Measurements from ENCODE around the gene PDC. TPM values are rescaled to one million over a fixed set of nuclear protein-coding genes. Genes with fewer than 3 reads are reported as not detected.

PDC gene
- total RNA-seq, 4 donors from 2014 or later, result not detected

DNA sequence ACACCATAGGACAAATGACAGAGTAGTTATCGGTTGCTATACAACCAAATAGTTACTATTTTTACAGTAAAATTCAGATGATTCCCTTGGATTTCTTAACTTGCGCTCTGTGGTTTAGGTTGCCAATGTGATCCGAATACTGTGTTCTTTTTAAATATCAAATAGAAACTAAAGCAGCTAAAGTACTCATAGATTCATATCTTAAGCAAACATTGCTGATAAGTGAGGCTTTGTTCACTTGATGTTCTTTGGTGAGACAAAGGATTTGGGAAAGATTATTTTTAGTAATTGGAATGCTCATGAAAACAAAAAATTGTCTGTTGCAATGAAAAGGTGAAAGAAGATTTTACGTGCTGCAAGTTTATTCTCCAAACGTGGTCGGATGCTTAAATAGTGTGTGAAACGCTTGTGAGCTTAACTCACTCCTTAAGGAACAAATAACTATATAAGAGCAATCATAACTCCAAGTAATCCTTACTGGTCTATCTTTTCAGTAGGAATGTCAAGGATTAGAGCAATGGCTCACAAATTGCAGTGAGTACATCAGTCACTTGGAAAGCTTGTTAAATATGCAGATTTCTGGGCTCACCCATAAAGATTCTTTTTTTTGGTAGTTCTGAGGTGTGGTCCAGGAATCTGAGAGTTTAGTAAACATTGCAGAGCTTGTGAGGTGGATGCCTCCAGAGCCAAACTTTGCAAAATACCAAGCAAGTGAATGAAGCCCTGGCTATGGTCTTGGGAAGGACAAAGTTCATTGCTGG, 31.8 kb upstream of the PDC start:
- DNase-seq, result no peak
- intact Hi-C loops (cut with DNase I), result no loop called here
- Histone ChIP-seq H3K36me3 (no peaks in the 10 kb centered on the region), H3K4me1 (no peaks in the 10 kb centered on the region), H3K4me3 (no peak overlapping the region), H3K9me3 (no peaks in the 10 kb centered on the region), H3K27ac (no peak overlapping the region), H3K27me3 (no peaks in the 10 kb centered on the region)
- 67 to 81% methylated on average over 7 of the region's 7 CpGs for WGBS, 2 donors
- TF ChIP-seq POLR2A (IDR thresholded peaks at IDR 0.05) (no peak), CTCF (IDR thresholded peaks at IDR 0.05) (no peak)

GRCh38 chr1:186491336-186491735, 30.4 kb upstream of the PDC start:
- H3K36me3 ChIP-seq, result no peaks in the 10 kb centered on the region
- TF ChIP-seq POLR2A (IDR thresholded peaks at IDR 0.05) (no peak), CTCF (IDR thresholded peaks at IDR 0.05) (no peak)
- intact Hi-C loops (cut with DNase I), result no loop called here
- WGBS, 2 donors, result 84 to 95% methylated on average over 2 of the region's 2 CpGs
- no peaks in the 10 kb centered on the region for H3K9me3 ChIP-seq
- no peak for DNase-seq
- H3K4me3 ChIP-seq, result no peak overlapping the region
- H3K27me3 ChIP-seq, result no peaks in the 10 kb centered on the region
- H3K4me1 ChIP-seq, result no peaks in the 10 kb centered on the region
- H3K27ac ChIP-seq, result no peak overlapping the region

DNA sequence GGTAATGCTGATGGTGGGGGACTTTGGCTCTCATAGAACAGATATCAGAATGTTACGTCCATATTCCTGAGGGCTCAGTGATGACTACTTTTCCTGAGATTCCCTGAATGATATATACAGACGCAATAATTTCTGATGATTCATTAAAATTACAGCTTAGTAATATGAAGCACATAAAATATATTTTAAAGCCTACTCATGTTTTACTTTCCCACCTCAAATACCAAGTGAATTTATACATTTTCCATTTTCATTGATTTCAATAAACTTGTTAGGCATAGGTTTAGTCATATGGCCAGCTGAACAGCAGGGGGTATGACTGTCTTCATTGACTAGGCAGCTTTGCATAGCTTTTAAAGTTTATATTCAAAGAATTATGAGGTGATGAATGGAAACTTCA, 26.2 kb upstream of the PDC start:
- Histone ChIP-seq H3K36me3 (no peaks in the 10 kb centered on the region), H3K27ac (no peak overlapping the region), H3K9me3 (no peaks in the 10 kb centered on the region), H3K4me3 (no peak overlapping the region), H3K27me3 (no peaks in the 10 kb centered on the region), H3K4me1 (peaks cover 0 to 8% (median 0%) of the 10 kb centered on the region in 3 donors)
- 74 to 81% methylated on average over 2 of the region's 2 CpGs for WGBS, 2 donors
- DNase-seq, result no peak
- TF ChIP-seq POLR2A (IDR thresholded peaks at IDR 0.05) (no peak), CTCF (IDR thresholded peaks at IDR 0.05) (no peak)
- intact Hi-C loops (cut with DNase I), result loop anchor here (10.0 kb wide), 1 partner anchor 508 kb away; no protein-coding TSS in a partner anchor

DNA sequence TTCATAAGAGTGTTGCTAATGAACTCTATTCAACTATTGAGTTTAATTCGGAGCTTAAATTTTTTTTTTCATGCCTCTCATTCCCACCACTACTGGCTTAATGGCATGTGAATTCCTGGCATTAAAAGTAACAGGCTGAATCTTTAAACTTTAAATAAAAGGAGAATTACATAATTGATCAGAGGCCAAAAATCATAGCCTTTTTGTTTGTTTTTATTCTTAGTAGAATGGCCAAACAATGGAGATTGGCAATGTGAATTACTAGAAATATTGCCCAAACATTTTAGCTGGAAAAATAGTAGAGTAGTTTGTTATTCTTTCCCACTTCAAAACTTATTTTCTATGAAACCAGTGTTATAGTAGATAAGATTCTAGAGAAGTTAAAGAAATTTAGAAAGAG, 25.1 kb upstream of the PDC start:
- H3K9me3 ChIP-seq, result no peaks in the 10 kb centered on the region
- no peak for TF ChIP-seq CTCF (IDR thresholded peaks at IDR 0.05)
- no peak for TF ChIP-seq POLR2A (IDR thresholded peaks at IDR 0.05)
- WGBS, 2 donors, result 27 to 31% methylated on average over 1 of the region's 1 CpG
- H3K4me3 ChIP-seq, result no peak overlapping the region
- H3K27ac ChIP-seq, result no peak overlapping the region
- peaks cover 0 to 8% (median 0%) of the 10 kb centered on the region in 3 donors for H3K4me1 ChIP-seq
- intact Hi-C loops (cut with DNase I), result loop anchor here (10.0 kb wide), 1 partner anchor 509 kb away; no protein-coding TSS in a partner anchor
- DNase-seq, result no peak
- no peaks in the 10 kb centered on the region for H3K27me3 ChIP-seq
- no peaks in the 10 kb centered on the region for H3K36me3 ChIP-seq

GRCh38 chr1:186483561-186483960, 22.6 kb upstream of the PDC start:
- H3K36me3 ChIP-seq, result no peaks in the 10 kb centered on the region
- no peaks in the 10 kb centered on the region for H3K9me3 ChIP-seq
- intact Hi-C loops (cut with DNase I), result loop anchor here (10.0 kb wide), 1 partner anchor 511 kb away; no protein-coding TSS in a partner anchor
- WGBS, 2 donors, result 40 to 53% methylated on average over 2 of the region's 2 CpGs
- H3K4me3 ChIP-seq, result no peak overlapping the region
- H3K27me3 ChIP-seq, result no peaks in the 10 kb centered on the region
- peaks cover 0 to 8% (median 0%) of the 10 kb centered on the region in 3 donors for H3K4me1 ChIP-seq
- H3K27ac ChIP-seq, result no peak overlapping the region
- no peak for DNase-seq
- TF ChIP-seq CTCF (IDR thresholded peaks at IDR 0.05) (no peak), POLR2A (IDR thresholded peaks at IDR 0.05) (no peak)
